ENCODE results near the gene ALKAL2. TPM values are rescaled to one million over a fixed set of nuclear protein-coding genes. Genes with fewer than 3 reads are reported as not detected.

The ALKAL2 gene
- polyA plus RNA-seq, 1 experiment: not detected

DNA sequence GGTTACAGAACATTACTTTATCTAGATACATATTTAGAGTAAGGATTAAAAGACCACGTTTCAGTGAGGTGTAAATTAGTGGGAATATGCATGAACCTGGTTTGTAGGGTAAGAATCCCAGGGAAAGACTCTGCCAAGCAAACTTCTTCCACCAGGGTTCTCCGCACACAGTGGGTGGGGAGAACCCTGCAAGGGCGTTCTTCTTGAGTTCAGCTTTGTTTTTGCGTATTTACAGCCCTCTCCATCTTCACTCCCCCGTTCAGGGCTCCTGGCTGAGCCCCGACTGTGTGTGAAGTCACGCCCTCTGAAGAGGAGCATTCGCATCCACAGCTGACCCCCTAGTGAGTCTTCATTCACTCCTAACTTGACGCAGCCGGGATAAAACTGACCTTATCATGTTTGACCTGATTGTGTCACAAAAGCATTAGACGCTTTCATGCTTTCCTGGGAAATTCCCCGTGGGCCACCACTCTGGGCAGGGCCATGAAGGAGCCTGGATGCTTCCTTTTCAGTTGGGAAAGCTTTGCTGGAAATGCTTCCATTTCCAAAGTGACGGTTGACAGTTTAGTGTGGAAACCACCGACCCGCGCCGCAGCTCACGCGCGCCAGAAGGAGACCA is 1.0 kb downstream of the ALKAL2 start:
- no peak overlapping the region for H3K4me3 ChIP-seq (ENCODE audit: low read depth, low read length)
- POLR2A ChIA-PET: no interaction called here
- CTCF ChIA-PET: interaction anchor here (0.7 to 1.6 kb wide), 4 partner anchors 38 to 443 kb away, joined by 3 to 4 read pairs (median 3); no protein-coding TSS in a partner anchor

DNA sequence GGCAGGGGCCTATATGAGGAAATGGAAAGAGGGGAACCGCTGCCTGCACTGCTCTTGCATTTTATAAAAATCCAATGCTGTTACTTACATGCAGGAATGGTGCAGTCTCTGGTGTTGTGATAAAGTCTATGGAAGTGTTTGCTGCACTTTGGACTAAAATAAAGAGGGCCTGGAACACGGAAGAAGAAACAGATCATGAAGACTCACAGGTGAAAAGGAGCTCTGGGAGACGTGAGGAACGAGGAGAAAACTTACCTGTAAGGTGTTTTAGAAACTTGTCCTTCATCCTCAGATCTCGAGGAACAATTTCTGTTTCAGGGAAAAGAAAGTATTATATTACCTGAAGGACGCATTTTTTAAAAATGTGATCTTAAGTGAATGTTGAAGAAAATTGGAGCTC is 1.9 kb downstream of the ALKAL2 start:
- peaks cover 7% of the 10 kb centered on the region for H3K36me3 ChIP-seq (ENCODE audit: control insufficient read depth, insufficient read depth, low read length)
- H3K4me3 ChIP-seq (ENCODE audit: low read depth, low read length): no peak overlapping the region
- ChIA-PET CTCF (interaction anchor here (0.7 to 1.6 kb wide), 5 partner anchors 25 to 376 kb away, joined by 3 to 5 read pairs (median 3); no protein-coding TSS in a partner anchor), POLR2A (no interaction called here)
- H3K27me3 ChIP-seq (ENCODE audit: control insufficient read depth, insufficient read depth, low read length): peaks cover 8% of the 10 kb centered on the region
- no peak for DNase-seq (ENCODE audit: low read depth)
- TF ChIP-seq, protein P1, sequence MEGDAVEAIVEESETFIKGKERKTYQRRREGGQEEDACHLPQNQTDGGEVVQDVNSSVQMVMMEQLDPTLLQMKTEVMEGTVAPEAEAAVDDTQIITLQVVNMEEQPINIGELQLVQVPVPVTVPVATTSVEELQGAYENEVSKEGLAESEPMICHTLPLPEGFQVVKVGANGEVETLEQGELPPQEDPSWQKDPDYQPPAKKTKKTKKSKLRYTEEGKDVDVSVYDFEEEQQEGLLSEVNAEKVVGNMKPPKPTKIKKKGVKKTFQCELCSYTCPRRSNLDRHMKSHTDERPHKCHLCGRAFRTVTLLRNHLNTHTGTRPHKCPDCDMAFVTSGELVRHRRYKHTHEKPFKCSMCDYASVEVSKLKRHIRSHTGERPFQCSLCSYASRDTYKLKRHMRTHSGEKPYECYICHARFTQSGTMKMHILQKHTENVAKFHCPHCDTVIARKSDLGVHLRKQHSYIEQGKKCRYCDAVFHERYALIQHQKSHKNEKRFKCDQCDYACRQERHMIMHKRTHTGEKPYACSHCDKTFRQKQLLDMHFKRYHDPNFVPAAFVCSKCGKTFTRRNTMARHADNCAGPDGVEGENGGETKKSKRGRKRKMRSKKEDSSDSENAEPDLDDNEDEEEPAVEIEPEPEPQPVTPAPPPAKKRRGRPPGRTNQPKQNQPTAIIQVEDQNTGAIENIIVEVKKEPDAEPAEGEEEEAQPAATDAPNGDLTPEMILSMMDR (IDR thresholded peaks at IDR 0.05; ENCODE audit: insufficient read depth, low read depth, low read length): no peak

More for the DNA sequence above, 1.0 kb downstream of the ALKAL2 start:
- DNase-seq (ENCODE audit: low read depth): no peak
- Histone ChIP-seq H3K36me3 (ENCODE audit: control insufficient read depth, insufficient read depth, low read length) (0 out of 2 replicates have a peak, but pooled peaks cover 3% of the 10 kb centered on the region), H3K27me3 (ENCODE audit: control insufficient read depth, insufficient read depth, low read length) (peaks cover 8% of the 10 kb centered on the region)
- TF ChIP-seq, protein P1 (IDR thresholded peaks at IDR 0.05; ENCODE audit: insufficient read depth, low read depth, low read length): no peak

DNA sequence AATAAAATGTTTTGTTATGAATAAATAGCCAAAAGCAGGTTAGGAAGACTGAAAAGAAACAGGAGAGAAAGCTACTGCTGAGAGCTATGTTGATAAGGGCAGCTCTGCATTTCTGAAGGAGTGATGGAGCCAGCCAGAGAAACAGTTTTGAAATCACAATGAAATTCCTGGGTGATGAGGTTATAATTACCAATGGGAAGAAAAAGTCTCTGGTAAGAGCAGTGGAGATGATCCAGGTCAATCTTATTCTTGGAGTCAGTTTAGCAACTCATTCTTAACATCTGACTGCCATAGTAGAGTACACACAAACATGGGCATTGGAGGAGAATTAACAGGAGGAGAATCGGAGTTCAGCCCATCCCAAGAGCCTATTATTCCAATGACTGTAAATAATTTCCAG is 2.4 kb downstream of the ALKAL2 start:
- DNase-seq (ENCODE audit: low read depth): peak; percentile 35
- H3K27me3 ChIP-seq (ENCODE audit: control insufficient read depth, insufficient read depth, low read length): peaks cover 8% of the 10 kb centered on the region
- POLR2A ChIA-PET: no interaction called here
- H3K4me3 ChIP-seq (ENCODE audit: low read depth, low read length): no peak overlapping the region
- CTCF ChIA-PET: interaction anchor here (1.0 to 1.6 kb wide), 3 partner anchors 25 to 377 kb away, joined by 3 to 5 read pairs (median 3); no protein-coding TSS in a partner anchor
- TF ChIP-seq, protein P1 (IDR thresholded peaks at IDR 0.05; ENCODE audit: insufficient read depth, low read depth, low read length): no peak
- peaks cover 8% of the 10 kb centered on the region for H3K36me3 ChIP-seq (ENCODE audit: control insufficient read depth, insufficient read depth, low read length)

DNA sequence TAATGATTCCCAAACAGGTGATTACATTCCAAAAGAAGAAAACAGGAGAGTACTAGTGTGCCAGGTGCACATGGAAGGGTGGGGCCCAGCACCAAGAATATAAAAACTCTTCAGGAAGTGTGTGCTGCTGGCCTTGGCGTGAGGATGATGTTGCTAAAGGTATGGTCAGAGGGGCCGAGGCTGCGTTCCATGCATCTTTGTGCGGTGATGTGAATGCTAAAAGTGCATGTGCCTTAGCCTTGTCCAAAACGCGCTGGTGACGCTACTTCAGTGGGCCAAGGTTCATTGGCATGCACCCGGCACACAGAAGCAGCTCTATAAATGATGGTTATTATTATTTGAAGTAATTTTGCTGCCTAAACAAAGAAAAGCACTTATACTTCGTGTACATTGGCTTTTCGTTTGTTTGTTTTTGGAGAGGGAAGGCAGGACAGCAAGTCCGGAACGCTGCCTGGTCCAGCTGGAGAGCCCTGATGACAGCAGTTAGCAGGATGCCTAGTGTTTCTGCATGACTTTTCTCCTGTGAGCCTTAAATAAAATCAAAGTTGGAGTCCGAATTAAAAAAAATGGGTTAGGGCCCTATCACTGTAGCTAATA is 2.9 kb downstream of the ALKAL2 start:
- CTCF ChIA-PET: interaction anchor here (1.2 to 1.6 kb wide), 2 partner anchors 38 to 377 kb away, joined by 3 to 5 read pairs; no protein-coding TSS in a partner anchor
- Histone ChIP-seq H3K36me3 (ENCODE audit: control insufficient read depth, insufficient read depth, low read length) (peaks cover 8% of the 10 kb centered on the region), H3K27me3 (ENCODE audit: control insufficient read depth, insufficient read depth, low read length) (peaks cover 8% of the 10 kb centered on the region), H3K4me3 (ENCODE audit: low read depth, low read length) (no peak overlapping the region)
- TF ChIP-seq, protein P1 (IDR thresholded peaks at IDR 0.05; ENCODE audit: insufficient read depth, low read depth, low read length): no peak
- POLR2A ChIA-PET: no interaction called here
- DNase-seq (ENCODE audit: low read depth): no peak

DNA sequence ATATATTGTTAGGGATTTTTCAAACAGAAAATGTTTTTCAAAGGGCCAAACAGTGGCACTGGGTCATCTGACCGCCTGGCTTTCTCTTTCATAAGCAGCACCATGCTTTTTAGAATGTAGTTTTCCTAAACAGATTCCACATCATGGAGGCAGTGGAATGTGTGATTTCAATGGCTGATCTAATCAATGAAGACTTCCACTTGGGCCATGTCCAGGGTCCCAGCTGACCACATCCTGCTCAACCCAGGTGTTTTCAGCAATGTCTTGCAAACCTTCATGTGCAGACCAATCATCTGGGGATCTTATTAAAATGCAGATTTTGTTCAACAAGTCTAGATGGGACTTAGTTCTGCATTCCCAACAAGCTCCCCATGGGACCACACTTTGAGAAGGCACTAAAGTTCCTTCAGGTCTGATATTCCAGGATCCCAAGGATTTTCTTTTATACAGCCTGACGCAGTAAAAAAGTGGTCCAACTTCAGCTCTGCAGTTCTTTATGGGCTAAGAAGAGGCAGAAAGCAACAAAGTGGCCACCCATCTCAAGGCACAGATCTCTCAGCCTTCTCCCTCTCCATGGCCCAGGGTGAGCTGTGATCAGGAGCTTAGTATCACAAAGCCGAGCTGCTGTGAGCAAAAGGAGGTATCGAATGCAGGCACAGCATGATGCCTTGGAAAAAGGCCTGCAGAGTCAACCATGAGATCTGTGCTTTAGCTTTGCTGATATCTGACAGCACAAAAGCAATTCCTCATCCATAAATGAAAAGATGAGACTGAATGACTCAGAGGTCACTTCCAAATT is 3.7 kb downstream of the ALKAL2 start:
- no peak for DNase-seq (ENCODE audit: low read depth)
- ChIA-PET CTCF (interaction anchor here (1.5 kb wide), 1 partner anchor 12 kb away, joined by 4 read pairs; no protein-coding TSS in a partner anchor), POLR2A (no interaction called here)
- TF ChIP-seq, protein P1 (IDR thresholded peaks at IDR 0.05; ENCODE audit: insufficient read depth, low read depth, low read length): no peak
- H3K27me3 ChIP-seq (ENCODE audit: control insufficient read depth, insufficient read depth, low read length): peaks cover 8% of the 10 kb centered on the region
- H3K4me3 ChIP-seq (ENCODE audit: low read depth, low read length): no peak overlapping the region
- peaks cover 8% of the 10 kb centered on the region for H3K36me3 ChIP-seq (ENCODE audit: control insufficient read depth, insufficient read depth, low read length)
